ENCODE data around the gene CDC45. TPM values are rescaled to one million over a fixed set of nuclear protein-coding genes. Genes with fewer than 3 reads are reported as not detected.

Gene CDC45
- total RNA-seq, 1 donor from 2014 or later = 3.9 TPM

GRCh38 chr22:19509923-19510322 lies 30.2 kb downstream of the CDC45 start:
- POLR2A ChIA-PET = no interaction called here
- no peaks in the 10 kb centered on the region for H3K36me3 Mint-ChIP-seq (ENCODE audit: low read depth)
- CTCF ChIA-PET = no interaction called here
- H3K9me3 Mint-ChIP-seq = peaks cover 4% of the 10 kb centered on the region
- no peak for DNase-seq
- H3K27me3 Mint-ChIP-seq = no peaks in the 10 kb centered on the region
- H3K4me3 Mint-ChIP-seq = no peak overlapping the region
- peaks cover 4% of the 10 kb centered on the region for H3K4me1 Mint-ChIP-seq
- intact Hi-C loops (cut with micrococcal nuclease) = no loop called here
- no peak overlapping the region for H3K27ac Mint-ChIP-seq
- ATAC-seq (ENCODE audit: low read depth) = no peak
- no peak for TF ChIP-seq CTCF (IDR thresholded peaks at IDR 0.05)

- Mint-ChIP-seq H3K27ac (no peak overlapping the region), H3K4me3 (no peak overlapping the region), H3K36me3 (ENCODE audit: low read depth) (no peaks in the 10 kb centered on the region), H3K4me1 (no peaks in the 10 kb centered on the region), H3K9me3 (peaks cover 4% of the 10 kb centered on the region), H3K27me3 (no peaks in the 10 kb centered on the region)
- POLR2A ChIA-PET = no interaction called here
- DNase-seq (no peak), ATAC-seq (ENCODE audit: low read depth) (no peak)
- CTCF ChIA-PET = no interaction called here
- intact Hi-C loops (cut with micrococcal nuclease) = no loop called here
- no peak for TF ChIP-seq CTCF (IDR thresholded peaks at IDR 0.05)
These were observed 31.2 kb downstream of the CDC45 start for GRCh38 chr22:19510919-19511341.

GRCh38 chr22:19513823-19514222 lies 34.1 kb downstream of the CDC45 start:
- ChIA-PET POLR2A (no interaction called here), CTCF (no interaction called here)
- intact Hi-C loops (cut with micrococcal nuclease) = no loop called here
- Mint-ChIP-seq H3K36me3 (ENCODE audit: low read depth) (no peaks in the 10 kb centered on the region), H3K9me3 (peaks cover 4% of the 10 kb centered on the region), H3K27ac (no peak overlapping the region), H3K4me3 (no peak overlapping the region), H3K27me3 (no peaks in the 10 kb centered on the region), H3K4me1 (no peaks in the 10 kb centered on the region)
- TF ChIP-seq CTCF (IDR thresholded peaks at IDR 0.05) = no peak
- ATAC-seq (ENCODE audit: low read depth) = no peak
- DNase-seq = no peak

DNA sequence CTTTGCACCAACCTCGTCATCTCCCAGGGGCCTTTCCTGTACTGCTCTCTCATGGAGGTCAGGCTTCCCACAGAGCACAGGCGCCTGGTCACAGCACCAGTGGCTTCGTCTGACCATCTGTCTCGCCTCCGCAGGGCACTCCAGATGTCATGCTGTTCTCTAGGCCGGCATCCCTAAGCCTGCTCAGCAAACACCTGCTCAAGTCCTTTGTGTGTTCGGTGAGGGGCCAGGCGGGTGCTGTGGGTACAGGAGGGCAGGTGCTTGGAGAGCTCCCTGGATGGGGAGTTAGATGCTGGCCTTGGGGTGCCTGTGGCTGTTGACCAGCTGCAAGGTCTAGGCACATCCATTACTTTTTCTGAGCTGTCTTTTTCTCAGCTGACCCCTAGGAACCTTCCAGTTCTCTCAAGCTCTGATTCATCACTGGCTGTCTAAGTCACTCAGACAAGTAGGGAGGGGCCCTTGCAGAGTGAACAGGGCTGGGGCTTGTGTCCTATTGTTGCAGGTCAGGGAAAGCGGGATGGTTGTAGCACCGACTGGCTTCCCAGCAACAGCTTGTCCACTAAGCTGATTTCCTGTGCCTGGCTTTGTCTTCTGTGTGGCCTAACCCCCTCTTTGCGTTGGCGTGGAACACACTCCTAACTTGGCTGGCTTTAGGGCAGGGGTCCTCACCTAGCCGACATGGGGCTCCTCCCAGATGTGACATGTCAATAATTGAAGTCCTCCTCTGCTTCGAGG lies 35.3 kb downstream of the CDC45 start:
- intact Hi-C loops (cut with micrococcal nuclease) = no loop called here
- DNase-seq (no peak), ATAC-seq (ENCODE audit: low read depth) (no peak)
- no peaks in the 10 kb centered on the region for H3K27me3 Mint-ChIP-seq
- H3K36me3 Mint-ChIP-seq (ENCODE audit: low read depth) = no peaks in the 10 kb centered on the region
- ChIA-PET POLR2A (no interaction called here), CTCF (no interaction called here)
- H3K9me3 Mint-ChIP-seq = peaks cover 4% of the 10 kb centered on the region
- H3K27ac Mint-ChIP-seq = no peak overlapping the region
- TF ChIP-seq CTCF (IDR thresholded peaks at IDR 0.05) = no peak
- no peaks in the 10 kb centered on the region for H3K4me1 Mint-ChIP-seq
- no peak overlapping the region for H3K4me3 Mint-ChIP-seq

- Mint-ChIP-seq H3K27me3 (no peaks in the 10 kb centered on the region), H3K9me3 (peaks cover 4% of the 10 kb centered on the region), H3K4me3 (no peak overlapping the region), H3K36me3 (ENCODE audit: low read depth) (no peaks in the 10 kb centered on the region), H3K4me1 (no peaks in the 10 kb centered on the region), H3K27ac (no peak overlapping the region)
- no peak for DNase-seq
- POLR2A ChIA-PET = no interaction called here
- CTCF ChIA-PET = no interaction called here
- intact Hi-C loops (cut with micrococcal nuclease) = no loop called here
- TF ChIP-seq CTCF (IDR thresholded peaks at IDR 0.05) = no peak
- no peak for ATAC-seq (ENCODE audit: low read depth)
These were observed 36.1 kb downstream of the CDC45 start for GRCh38 chr22:19515654-19516377.

Data from activated B cell treated with CpG ODN at 0.5 μM for 24 hours (primary cell).